NCI-H2029 treated with DMSO at 0.1 percent for 48 hours (cell line): Measurements from ENCODE around the gene ODC1.
"Not testable (repeated sequence)": the region's sequence is repeated elsewhere in the genome, so short reads cannot be mapped to it uniquely, and the experiment has no call there.

Experiments
- DNase-seq: peaks from one replicate; lab custom pipeline; 2025; lab: John Stamatoyannopoulos, UW

ODC1 gene

DNA sequence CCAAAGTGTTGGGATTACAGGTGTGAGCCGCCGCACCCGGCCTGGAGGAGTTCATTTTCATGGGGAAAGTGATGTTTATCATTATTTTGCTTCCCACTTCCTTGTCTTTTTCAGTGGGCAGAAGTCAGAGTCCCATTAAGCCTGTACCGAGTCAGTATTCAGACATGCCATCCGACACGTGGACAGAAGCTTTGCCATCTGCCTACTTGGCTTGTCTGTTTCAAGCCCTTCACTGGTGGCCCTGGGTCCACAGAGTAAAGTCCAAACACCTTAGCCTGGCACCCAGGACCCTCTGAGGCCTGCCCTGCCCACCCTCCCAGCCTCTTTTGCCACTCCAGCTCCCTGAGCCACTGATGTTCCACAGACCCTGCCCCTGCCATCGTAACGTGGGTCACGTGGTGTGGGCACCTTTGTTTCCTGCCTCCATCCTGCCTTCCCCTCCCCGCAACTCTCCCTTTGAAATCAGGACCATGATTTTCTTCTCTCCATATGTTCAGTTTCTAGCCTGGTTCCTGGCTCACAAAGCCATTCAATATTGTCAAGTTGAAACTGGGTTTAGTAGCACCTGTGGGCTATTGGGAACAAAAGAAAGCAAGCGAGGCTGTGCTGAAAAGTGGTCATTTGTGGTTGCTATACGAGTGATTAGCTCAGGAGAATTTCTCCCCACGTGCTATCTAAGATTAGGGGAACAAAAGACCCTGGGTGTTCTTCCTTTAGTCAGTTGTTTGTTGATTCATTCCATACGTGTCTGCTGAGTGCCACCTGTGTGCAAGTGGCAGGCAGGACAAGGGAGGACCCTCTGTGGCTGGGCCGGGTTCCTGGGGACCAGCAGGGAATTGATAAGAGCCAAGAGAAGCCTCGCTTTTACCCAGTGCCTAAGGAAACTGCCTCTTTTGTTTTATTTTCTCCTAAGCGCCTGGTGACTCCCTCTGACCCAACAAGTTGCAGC, 5.1 kb upstream of the ODC1 start:
- peak; percentile 8 for DNase-seq

DNA sequence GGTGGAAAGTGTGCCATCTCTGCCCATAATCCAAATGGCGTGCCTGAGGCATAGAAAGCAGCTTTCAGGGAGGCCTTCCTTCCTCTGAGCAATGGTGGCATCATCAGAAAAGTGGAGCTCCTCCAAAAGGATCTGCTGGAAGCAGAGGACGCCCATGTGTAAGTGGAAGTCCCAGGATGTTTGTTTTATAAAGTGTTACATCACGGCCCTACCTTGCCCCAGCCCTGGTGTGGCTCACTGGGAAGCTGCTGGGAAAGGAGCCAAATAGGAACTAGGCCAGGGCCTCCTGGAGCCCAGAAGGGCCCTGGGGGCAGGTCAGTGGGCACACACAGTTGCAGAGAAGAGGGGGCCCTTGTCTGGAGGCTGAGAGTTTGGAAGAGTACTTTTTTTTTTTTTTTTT, 4.2 kb upstream of the ODC1 start:
- DNase-seq: peak; percentile 83

DNA sequence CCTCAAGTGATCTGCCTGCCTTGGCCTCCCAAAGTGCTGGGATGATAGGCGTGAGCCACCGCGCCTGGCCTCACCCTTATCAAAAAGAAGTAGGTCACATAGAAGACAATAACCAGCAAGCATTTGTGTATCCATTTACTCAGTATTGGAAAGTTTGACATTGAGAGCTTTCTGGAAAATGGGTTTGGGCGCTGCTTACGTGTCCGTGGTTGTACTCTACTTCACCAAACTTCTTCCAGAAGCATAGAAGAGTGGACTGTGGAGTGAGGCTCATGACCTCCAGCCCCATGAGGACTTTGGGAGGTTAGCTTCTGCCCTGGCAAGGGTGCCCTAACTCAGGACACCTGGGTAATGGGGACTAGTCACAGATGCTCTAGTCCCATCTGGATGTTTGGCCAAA, 3.7 kb upstream of the ODC1 start:
- DNase-seq: no peak

DNA sequence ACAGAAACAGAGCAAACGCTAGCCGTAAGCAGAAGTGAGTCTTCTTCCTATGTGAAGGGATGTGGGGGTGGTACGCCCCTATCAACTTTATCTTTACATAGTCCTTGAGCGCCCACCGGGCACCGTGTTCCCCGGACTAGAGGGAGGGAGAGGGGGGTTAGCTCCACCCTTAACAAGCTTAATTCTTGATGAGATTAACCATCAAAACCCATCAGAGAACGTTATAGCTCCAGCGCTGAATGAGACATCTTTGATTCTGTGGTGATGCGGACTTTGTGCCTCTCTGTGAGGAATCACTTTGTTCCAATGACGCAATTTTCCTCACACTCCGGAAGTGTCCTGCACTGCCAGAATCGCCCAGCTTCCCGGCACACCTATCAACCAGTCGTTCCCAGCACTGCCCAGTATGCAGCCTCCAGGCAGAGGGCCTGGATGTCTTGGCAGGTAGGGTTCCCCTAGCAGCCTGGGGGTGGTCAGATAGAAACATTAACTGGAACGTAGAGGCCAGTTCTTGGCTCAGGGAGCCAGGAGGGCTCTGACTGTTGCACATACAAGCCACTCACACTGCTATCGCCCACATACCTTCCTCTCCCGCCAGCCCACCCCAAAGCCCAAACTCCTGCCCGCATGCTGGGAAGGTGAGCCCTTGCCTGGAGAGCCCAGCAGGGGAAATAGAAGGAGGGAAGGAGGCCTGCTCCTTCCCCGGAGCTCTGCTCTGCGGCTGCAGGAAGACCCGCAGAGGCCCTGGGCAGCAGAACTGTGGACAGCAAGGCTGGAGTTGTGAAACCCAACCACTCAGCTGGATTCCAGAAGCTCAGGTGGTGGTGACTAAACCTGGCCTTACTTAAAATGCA, 1.9 kb upstream of the ODC1 start:
- no peak for DNase-seq

DNA sequence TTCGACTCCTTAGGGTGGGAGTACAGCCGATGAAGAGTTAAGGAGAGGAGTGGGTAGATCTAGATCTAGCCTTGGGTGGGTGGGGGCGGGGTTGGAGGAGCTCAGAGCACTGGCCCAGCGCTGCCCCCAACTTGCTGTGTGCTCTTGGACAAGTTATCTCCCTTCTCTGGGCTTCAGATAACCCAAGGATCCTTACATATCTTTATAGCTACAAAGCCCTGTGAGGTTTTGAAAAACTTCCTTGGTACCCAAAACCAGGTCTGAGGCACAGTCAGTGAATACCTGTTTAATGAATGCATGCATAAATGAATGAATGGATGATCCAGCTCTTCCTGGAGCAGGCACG, 1.3 kb upstream of the ODC1 start:
- no peak for DNase-seq

DNA sequence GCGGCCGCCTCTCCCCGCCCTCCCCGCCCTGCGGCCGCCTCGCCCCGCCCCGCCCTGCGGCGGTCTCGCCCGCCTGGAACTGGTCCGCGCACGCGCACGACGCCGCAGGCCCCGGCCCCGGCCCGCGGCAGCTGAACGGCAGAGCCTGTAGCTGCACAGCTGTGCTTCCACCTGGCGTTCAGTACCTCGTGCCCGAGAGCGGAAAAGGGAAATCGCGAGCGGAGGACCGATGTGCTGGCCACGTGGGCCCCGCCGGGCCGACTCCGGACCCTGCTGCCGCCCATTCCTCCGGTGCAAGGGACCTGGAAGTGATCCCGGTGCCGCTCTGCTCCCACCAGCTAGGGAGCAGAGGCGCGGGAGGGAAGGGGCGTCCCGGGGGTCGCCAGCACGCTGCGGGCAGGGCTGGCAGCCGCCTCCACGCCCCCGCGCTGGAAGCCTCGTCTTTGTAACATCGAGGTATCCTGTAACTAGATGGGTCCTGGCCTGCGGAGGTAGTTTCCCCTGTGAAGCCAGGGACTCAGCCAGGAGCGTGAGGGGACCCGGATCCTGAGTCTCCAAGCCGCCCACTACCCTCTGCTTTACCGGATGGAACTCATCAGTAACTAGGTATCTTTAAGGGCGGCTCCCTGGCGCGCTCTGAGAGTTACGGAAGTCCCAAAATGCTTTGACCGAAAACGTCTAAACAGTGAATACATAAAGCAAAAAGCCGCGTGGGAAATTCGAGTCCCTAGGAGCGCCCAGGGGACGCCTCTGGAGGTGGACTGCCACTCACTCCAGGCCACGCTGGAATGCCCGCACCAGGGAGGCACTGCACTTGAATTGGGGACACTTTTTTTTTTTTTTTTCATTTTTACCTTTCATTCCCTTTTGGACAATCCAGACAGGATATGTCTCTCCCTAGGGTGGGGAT, 704 bp upstream of the ODC1 start:
- peak; percentile 48 for DNase-seq

DNA sequence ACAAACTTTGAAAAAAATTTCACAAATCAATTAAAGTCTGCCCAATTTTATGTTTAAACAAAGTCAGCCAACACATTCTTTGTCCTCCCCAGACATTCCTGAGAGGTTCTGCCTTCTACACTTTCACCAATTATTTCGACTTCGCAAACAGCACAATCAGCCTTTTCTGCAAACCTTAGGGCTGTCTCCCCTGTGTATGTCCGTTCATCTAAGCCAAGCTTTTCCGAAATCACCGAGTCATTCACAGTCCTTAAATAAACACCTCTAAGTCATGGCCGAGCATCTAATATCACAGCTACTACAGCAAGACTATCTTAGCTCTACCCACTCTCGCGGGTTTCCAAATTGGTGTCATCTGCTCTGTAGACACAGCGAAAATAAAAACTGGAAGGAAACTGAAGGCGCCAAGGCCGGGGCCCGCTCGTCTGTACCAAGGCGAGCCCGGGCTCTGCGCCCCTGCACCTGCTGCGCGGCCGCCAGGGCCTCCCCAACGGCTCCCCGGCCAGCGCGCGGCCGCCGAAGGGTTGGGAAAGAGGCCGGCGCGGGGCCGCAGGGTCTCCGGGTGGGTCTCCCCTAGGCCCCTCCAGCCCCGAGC, 730 bp downstream of the ODC1 start:
- peak; percentile 22 for DNase-seq

DNA sequence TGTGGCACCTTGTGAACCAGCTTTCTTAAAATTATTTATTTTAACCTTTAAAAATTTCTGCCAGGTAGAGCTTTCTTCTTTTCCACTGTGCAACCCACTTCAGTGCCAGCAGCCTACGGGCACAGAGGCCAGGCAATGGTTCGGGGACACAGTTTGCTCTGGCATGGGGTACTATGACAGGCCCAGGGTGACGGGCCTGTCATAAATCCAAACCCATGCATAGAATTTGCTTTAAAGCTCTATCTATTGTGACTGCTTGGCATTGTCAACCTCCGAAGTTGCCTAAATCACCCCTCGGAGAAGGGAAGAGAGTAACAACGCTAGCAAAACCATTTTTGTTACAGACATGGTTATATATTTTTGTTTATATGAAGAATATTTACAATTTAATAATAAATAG, 1.5 kb downstream of the ODC1 start:
- DNase-seq: no peak

DNA sequence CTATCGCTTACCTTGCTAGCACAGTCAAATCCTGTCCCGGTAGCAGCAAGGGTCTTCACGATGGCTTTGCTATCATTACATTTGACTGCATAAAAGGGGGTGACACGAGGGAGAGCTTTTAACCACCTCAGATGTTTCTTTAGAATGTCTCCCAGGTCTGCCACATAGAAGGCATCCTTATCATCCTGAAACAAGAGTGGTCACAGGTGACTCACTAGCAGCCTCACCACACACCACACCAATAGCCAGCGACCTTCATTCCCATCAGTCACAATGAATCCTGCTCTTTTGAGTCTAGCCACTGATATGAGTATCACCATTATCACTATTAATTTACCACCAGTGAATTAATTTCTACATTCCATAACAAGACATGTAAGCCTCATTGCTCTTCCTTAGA, 3.7 kb downstream of the ODC1 start:
- DNase-seq: no peak

DNA sequence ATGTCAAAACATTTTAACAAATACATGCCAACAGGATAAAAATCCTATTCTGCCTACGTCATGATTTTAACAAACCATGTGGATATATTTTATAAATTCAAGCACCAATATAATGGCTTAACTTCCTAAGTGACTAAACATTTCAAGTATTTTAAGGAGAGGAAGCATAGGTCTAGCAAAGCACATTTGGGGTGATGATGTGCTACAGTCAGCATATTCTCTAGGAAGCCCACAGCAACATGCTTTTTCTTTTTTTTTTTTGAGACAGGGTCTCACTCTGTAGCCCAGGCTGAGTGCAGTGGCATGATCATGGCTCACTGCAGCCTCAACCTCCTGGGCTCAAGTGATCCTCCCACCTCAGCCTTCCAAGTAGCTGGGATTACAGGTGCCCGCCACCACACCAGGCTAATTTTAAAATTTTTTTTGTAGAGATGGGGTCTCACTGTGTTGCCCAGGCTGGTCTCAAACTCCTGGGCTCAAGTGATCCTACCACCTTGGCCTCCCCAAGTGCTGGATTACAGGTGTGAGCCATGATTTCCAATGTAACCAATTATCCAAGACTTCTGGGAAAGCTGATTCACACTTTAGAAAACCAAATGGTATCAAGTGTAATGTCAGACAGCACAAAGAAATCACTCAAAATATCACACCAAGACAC, 5.5 kb downstream of the ODC1 start:
- DNase-seq: not testable (repeated sequence)

DNA sequence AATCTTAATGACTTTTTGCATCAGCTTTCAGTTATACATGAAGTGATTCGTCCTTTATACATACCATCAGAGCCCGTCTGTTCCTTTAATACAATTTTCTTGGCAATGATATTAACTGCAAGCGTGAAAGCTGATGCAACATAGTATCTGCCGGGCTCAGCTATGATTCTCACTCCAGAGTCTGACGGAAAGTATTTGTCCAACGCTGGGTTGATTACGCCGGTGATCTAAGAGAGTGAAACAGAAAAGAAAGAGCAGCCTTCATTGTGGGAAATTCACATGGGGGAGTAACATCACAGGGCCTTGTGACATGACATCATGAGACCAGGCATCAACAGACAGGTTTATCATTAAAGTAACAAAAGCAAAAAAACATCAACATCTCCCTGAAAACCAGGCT, 6.2 kb downstream of the ODC1 start:
- no peak for DNase-seq

DNA sequence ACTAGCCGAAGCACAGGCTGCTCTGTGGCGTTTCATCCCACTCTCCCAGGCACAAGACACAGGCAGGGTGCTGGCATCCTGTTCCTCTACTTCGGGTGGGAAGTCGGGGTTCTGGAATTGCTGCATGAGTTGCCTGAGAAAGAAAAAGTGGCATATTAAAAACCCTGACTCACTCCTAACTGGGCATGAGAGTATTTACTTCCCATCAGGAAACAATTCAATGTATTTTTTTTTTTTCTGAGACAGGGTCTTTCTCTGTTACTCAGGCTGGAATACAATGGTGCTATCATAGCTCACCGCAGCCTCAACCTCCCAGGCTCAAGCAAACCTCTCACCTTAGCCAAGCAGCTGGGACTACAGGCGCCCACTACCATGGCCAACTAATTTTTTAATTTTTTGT, 7.4 kb downstream of the ODC1 start:
- no peak for DNase-seq

DNA sequence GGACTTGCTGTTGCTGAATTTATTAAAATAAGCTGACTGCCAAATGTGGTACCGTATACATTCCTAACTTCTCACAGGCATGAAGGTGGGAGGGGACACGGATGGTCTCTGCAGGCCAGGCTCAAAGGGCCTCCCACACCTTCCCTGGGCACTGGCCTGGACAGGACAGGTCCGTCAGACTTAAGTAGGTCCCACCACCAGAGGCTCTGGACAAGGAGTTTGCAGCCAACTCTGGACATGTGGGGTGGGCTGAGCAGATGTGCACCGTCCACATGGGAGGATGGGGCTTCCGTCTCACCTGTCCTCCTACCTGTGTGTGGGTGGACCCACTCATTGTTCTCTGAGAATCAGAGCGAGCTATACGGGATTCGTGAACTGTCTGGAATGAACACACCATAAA, 8.2 kb downstream of the ODC1 start:
- DNase-seq: no peak

DNA sequence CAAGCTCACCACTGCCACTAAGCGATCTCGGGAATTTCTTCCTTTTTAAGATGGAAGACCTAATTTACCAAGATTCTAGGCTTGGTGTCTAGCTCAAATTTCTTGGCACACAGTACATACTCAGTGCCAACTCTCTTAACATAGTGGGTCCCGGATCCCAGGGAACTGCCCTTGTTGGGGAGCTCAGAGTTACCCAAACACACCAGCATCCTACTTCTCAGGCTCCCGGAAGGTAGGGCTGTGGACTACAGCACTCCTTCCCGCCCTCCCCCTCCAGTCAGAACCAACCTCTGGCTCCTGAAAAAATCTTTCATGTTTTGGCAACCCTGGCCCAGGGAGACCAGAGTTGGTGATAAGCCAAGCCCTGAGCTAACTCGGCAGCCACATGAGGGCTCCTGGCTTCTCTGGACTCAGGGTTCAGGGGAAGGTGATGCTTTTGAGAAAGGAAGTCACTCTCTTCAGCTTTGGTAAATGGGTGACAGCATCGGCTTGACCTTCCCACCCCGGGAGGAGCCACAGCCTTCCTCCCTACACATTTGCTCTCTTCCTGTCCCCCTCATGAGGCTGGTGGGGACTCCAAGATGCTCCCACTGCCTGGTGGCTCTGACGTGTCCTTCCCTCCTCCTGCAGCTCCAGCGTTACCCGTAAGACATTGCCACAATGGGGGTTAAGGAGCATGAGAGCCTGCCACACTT, 8.8 kb downstream of the ODC1 start:
- no peak for DNase-seq

DNA sequence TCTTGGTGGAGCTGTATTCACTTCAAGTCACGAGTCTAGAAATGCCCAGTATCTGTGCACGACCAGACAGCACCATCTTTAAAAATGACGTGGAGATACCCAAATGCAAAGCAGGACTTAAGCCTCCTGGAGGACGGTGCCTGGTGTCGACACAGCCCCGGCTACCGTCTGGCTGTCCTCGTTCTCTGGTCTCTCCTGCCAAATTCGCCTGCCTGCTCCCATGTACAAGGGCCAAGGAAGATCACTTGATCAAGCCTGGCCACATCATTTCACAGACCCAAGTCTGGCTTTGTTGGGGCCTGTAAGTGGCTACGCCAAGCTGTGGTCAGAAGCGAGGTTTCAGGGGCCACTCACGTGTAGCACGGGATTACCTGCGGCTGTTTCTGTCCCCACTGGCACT, 9.4 kb downstream of the ODC1 start:
- no peak for DNase-seq

DNA sequence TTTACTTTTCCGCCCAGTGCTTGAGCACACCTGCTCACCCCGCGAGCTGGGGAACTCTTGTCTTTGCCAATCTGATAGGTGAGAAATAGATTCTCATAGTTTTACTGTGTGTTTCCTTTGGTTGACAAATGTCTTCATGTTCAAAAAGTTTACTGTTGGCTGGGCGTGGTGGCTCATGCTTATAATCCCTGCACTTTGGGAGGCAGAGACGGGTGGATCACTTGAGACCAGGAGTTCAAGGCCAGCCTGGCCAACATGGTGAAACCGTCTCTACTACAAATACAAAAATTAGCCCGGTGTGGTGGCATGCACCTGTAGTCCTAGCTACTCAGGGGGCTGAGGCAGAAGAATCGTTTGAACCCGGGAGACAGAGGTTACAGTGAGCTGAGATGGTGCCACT, 10.3 kb downstream of the ODC1 start:
- DNase-seq: no peak

DNA sequence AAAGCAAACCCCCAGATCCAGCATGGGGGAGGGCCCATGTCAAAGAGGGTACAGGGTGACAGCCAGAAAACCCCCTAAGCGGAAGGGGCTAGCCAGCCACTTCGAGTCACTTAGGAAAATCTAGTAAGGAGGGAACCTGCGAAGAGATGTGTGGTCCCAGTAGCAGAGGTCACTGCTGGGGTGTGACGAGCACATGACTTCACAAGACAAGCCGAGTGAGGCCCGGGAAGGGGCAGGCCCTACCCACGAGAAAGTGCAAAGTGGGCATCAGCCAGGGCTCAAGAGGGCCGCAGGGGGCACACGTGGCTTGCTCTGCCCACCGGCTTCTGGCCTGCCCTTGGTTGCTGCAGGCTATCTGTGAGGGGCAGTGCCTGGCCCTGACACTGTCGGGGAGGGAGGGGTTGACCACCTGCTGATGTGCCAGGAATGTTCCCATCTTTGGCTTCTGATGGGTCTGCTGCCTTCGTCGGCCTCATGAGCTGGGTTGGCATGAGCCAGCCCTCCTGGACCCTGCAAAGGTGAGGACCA, 11.5 kb downstream of the ODC1 start:
- DNase-seq: no peak

DNA sequence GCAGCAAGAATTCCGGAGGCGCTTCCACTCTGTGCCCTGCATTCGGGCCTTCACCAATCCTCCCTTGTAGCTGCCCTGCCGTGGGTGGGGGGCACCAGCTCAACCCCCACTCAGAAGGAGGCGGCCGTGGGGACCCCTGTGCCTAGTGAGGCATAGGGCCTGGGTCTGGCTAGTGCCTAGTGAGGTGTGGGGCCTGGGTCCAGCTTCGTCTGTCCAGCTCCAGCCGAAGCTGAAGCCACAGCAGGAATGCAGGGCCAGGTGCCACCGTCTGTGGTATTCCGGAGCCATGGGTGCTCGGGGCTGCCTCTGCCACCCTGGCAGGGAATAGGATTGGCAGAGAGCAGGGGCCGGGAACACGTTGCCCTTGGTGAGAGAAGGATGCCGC, 12.3 kb downstream of the ODC1 start:
- DNase-seq: no peak

DNA sequence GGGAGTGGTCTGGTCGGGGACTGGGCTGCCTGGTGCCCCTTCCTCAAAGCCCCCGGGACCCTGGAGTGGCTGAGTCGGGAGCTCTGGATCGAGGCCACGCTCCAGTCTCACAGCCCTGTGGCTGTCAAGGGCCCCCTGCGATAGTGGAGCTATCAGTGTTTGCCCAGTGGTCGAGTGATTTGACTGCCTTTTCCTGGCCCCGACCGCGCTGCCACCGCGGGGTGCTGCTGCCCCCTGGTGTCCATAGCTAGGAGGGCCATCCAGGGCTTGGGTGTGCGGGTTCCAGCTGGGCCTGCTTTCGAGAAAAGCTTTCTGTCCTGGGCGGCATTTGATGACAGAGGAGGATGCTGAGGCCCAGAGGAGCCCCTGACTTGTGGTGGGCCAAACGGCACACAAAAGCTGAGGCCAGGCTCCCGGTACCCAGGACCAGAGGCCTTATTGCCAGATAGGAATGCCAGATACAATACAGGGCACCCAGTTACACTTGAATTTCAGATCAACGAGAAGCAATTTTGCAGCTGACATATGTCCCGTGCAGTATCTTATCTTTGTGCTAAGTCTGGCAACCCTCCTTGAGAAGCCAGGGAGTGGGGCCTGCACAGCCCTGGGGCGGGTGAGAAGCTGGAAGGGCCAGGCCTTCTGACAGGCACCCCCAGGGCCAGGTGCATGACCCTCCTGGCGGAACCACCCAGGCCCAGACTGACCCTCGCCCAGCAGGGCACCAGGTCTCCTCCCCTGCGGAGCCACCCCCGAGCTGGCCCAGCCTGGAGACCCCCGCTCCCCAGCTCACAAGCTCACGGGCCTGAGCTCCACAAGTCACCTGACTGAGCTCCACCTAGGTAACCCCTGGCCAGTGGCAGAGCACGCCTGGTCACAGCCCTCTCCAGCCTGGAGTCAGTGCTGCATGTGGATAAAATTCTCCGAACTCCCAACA, 13.0 kb downstream of the ODC1 start:
- DNase-seq: peak; percentile 24
